Stimulated activated CD4-positive, alpha-beta T cell treated with anti-CD3 and anti-CD28 coated beads, Interleukin-4, amount 100 ng/mL, for 48 hours (primary cell): ENCODE measurements around the gene ZNF695.
A peak's percentile ranks its signal among the peaks of the same experiment; 100 is the strongest.
"Not testable (repeated sequence)": the region's sequence is repeated elsewhere in the genome, so short reads cannot be mapped to it uniquely, and the experiment has no call there.

ENCODE experiments used
- DNase-seq, 2 donors: peaks; one replicate each; pipeline ENCODE4 v3.0.0-alpha.2; 2020; ENCODE audit warnings: low read depth in 2 of 2

The ZNF695 gene

GRCh38 chr1:247007511-247008405 lies at the start of gene ZNF695:
ZNF695 (minus strand) TSS chr1:247008057; CDS start chr1:247007908, 149 bp downstream.
- peak; percentile 41 to 48 for DNase-seq

DNA sequence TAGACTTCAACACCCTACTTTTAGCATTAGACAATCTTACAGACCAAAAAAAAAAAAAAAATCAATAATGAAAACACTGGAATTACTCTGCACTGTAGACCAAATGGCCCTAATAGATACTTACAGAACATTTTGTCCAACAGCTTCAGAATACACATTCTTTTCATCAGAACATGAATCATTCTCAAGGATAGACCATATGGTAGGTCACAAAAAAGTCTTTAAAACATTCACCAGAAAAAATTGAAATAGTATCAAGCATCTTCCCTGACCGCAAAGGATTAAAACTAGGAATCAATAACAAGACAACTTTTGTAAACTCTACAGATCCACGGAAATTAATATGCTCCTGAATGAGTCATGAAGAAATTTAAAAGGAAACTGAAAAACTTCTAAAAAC lies 48.2 kb upstream of the ZNF695 start:
- no peak for DNase-seq

DNA sequence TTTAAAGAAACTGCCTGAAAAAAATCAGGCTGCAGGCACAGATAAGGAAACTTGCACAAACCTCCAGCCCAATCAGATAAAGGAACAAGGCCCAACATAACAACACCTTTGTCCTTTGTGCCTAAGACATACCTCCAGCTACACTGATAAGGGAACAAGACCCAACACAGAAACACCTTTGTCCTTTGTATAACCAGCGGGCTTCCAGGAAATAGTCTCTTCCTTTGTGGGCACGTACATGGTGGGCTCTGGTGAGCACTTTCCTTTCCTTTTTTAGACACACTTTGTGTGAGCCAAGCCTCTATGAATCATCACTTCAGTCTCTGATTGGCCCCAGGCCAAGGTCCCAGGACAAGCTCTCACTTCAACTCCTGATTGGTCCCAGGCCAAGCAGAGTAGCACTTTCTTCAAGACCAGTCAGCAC lies 47.1 kb upstream of the ZNF695 start:
- DNase-seq: no peak

GRCh38 chr1:247047702-247048101 lies 39.8 kb upstream of the ZNF695 start:
- DNase-seq: no peak

DNA sequence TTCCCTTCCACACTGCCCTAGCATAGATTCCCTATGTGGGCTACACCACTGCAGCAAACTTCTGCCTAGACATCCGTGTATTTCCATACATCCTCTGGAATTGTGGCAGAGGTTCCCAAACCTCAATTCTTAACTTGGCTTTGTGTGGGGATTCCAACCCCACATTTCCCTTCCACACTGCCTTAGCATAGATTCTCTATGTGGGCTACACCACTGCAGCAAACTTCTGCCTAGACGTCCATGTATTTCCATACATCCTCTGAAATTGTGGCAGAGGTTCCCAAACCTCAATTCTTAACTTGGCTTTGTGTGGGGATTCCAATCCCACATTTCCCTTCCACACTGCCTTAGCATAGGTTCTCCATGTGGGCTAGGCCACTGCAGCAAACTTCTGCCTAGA lies 39.4 kb upstream of the ZNF695 start:
- DNase-seq: no peak

DNA sequence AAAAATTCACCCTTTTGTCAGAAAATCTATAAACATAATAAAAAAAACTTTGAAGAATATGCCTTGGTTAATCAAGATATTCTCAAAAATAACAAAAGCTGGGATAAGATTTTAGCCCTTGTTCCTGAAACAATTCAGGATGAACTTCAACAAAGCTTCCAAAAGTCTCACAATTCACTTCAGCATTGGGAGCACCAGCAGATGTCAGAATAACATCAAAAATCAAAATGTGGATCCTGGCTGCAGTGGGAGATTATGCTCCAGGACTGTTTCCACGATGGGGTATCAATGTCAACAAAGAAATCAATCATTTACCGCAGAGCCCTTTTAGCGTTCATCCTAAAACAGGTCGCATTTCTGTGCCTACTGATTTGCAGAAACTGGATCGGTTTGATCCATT lies 35.5 kb upstream of the ZNF695 start:
- DNase-seq: no peak

- no peak for DNase-seq
Measured at GRCh38 chr1:247037511-247038320, 29.9 kb upstream of the ZNF695 start.

GRCh38 chr1:247032306-247032705 lies 24.4 kb upstream of the ZNF695 start:
- not testable (repeated sequence) for DNase-seq

- DNase-seq: not testable (repeated sequence)
Measured at GRCh38 chr1:247024658-247025057, 16.8 kb upstream of the ZNF695 start.

GRCh38 chr1:247013391-247013790 lies 5.5 kb upstream of the ZNF695 start:
- no peak for DNase-seq

GRCh38 chr1:247008406-247008799 lies 546 bp upstream of the ZNF695 start:
- DNase-seq: no peak

- not testable (repeated sequence) for DNase-seq
Measured at GRCh38 chr1:247004081-247004480, 3.8 kb downstream of the ZNF695 start.

DNA sequence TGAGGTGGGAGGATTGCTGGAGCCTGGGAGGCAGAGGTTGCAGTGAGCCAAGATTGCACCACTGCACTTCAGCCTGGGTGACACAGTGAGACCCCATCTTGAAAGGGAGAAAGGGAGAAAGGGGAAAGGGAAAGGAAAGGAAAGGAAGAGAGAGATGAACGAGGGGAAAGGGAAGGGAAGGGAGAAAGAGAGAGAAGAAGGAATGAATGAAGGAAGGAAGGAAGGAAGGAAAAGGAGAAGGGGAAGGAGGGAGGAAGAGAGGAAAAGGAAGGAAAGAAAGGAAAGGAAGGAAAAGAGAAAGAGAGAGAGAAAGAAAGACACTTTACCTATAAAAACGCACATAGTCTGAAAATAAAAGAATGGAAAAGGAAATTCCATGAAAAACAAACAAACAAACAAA lies 18.0 kb downstream of the ZNF695 start:
- DNase-seq: no peak

GRCh38 chr1:246988316-246988715 lies 19.5 kb downstream of the ZNF695 start:
- DNase-seq: no peak

DNA sequence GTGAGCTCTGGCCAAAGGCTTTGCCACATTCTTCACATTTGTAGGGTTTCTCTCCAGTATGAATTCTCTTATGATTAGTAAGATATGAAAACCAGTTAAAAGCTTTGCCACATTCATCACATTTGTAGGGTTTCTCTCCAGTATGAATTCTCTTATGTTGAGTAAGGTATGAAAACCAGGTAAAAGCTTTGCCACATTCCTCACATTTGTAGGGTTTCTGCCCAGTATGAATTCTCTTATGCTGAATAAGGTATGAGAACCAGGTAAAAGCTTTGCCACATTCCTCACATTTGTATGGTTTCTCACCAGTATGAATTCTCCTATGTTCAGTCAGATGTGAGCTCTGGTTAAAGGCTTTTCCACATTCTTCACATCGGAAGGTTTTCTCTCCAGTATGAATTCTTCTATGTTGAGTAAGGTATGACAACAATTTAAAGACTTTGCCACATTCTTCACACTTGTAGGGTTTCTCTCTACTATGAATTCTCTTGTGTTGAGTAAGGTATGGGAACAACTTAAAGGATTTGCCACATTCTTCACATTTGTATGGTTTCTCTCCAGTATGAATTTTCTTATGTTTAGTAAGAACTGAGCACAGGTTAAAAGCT lies 20.7 kb downstream of the ZNF695 start:
- no peak for DNase-seq

- no peak for DNase-seq
Measured at GRCh38 chr1:246978785-246979184, 29.1 kb downstream of the ZNF695 start.

DNA sequence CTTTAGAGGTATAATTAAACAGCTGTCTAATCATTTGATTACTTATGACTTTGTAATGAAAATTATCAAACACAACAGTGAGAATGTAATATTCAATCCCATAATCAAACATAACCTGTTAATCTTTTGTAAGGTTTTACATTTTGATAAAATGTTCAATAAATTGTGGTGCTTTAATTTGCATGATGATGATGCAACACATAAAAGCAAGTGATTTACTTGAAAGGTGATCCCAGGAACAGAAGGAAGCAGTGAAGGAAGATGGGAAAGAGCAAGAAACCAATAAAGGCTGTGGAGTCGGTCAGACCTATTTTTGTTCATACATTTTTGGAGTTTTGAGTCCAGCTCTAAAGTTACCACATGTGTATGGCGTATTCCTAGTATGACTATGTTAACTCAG lies 29.6 kb downstream of the ZNF695 start:
- DNase-seq: no peak

DNA sequence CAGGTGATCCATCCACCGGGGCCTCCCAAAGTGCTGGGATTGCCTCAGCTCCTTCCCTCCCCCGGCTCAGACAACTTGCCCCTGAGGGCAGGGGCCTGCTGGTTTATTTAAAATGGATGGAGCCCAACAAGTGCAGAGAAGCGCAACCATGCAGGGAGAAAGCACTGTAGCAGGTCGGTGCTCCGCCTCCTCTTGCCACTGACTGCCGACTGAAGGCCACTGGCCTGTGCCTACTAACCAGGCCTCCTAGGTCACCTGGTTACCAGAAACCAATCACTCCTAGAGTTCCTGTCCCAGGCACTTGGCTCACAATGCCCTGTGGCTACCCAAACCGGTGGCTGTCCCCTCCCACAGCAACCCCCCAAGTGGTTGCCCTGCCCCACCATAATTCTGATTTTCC lies 35.9 kb downstream of the ZNF695 start:
- no peak for DNase-seq

- peak; percentile 26 to 34 for DNase-seq
Measured at GRCh38 chr1:246971090-246971721, 36.7 kb downstream of the ZNF695 start.

DNA sequence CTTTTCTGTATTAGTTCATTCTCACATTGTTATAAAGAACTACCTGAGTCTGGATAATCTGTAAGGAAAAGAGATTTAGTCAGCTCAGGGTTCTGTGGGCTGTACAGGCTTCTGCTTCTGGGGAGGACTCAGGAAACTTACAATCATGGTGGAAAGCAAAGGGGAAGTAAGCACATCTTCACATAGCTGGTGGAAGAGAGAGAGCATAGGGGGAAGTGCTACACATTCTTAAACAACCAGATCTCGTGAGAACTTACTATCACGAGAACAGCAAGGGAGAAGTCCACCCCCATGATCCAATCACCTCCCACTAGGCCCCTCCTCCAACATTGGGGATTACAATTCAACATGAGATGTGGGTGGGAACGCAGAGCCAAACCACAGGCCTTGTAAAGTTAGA lies 38.2 kb downstream of the ZNF695 start:
- no peak for DNase-seq

- DNase-seq: no peak
Measured at GRCh38 chr1:246966502-246966901, 41.4 kb downstream of the ZNF695 start.
